ENCODE measurements around the gene NUP155.

- TF ChIP-seq, protein P1, sequence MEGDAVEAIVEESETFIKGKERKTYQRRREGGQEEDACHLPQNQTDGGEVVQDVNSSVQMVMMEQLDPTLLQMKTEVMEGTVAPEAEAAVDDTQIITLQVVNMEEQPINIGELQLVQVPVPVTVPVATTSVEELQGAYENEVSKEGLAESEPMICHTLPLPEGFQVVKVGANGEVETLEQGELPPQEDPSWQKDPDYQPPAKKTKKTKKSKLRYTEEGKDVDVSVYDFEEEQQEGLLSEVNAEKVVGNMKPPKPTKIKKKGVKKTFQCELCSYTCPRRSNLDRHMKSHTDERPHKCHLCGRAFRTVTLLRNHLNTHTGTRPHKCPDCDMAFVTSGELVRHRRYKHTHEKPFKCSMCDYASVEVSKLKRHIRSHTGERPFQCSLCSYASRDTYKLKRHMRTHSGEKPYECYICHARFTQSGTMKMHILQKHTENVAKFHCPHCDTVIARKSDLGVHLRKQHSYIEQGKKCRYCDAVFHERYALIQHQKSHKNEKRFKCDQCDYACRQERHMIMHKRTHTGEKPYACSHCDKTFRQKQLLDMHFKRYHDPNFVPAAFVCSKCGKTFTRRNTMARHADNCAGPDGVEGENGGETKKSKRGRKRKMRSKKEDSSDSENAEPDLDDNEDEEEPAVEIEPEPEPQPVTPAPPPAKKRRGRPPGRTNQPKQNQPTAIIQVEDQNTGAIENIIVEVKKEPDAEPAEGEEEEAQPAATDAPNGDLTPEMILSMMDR (IDR thresholded peaks at IDR 0.05) = no peak
- TF ChIP-seq, protein P2, sequence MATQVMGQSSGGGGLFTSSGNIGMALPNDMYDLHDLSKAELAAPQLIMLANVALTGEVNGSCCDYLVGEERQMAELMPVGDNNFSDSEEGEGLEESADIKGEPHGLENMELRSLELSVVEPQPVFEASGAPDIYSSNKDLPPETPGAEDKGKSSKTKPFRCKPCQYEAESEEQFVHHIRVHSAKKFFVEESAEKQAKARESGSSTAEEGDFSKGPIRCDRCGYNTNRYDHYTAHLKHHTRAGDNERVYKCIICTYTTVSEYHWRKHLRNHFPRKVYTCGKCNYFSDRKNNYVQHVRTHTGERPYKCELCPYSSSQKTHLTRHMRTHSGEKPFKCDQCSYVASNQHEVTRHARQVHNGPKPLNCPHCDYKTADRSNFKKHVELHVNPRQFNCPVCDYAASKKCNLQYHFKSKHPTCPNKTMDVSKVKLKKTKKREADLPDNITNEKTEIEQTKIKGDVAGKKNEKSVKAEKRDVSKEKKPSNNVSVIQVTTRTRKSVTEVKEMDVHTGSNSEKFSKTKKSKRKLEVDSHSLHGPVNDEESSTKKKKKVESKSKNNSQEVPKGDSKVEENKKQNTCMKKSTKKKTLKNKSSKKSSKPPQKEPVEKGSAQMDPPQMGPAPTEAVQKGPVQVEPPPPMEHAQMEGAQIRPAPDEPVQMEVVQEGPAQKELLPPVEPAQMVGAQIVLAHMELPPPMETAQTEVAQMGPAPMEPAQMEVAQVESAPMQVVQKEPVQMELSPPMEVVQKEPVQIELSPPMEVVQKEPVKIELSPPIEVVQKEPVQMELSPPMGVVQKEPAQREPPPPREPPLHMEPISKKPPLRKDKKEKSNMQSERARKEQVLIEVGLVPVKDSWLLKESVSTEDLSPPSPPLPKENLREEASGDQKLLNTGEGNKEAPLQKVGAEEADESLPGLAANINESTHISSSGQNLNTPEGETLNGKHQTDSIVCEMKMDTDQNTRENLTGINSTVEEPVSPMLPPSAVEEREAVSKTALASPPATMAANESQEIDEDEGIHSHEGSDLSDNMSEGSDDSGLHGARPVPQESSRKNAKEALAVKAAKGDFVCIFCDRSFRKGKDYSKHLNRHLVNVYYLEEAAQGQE (IDR thresholded peaks at IDR 0.05; ENCODE audit: insufficient read depth in 1 of 2, low read depth in 2 of 2, low read length in 1 of 2) = no peak
- no peak for TF ChIP-seq TCF7L2 (IDR thresholded peaks at IDR 0.05; ENCODE audit: low read depth, low read length)
Observed at GRCh38 chr5:37247036-37247435, 123.9 kb downstream of the NUP155 start.
